GM21576 (cell line): ENCODE results near the gene REV3L.
"Not testable (repeated sequence)": the region's sequence is repeated elsewhere in the genome, so short reads cannot be mapped to it uniquely, and the experiment has no call there.

Source experiments
- ATAC-seq: cut with Tn5 transposase; IDR thresholded peaks from one replicate; pipeline ENCODE4 v1.9.1; 2021; ENCODE audit warnings: mild to moderate bottlenecking, moderate library complexity; ENCODE audit not compliant: unreplicated experiment

The REV3L gene

GRCh38 chr6:111381123-111381522 lies 101.9 kb downstream of the REV3L start:
- ATAC-seq: no peak

- no peak for ATAC-seq
Observed at GRCh38 chr6:111379831-111380230, 103.2 kb downstream of the REV3L start.

DNA sequence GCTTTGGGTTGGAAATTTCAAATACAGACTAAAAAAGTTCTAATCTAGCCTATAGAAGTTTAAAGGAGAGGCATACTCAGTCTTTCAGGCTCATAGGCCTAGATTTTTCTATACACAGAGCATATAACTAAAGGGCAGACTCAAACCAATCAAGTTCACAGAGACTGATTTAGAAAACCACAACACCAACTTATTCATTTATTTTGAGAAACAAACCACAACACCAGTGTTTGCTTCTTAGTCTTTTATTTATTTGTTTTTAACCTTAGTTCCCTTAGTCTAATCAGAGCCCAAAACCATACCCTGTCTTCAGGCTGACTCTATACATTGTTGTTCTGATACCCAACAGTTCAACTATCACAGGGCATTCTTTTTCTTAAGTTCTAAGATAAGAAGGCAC lies 103.7 kb downstream of the REV3L start:
- ATAC-seq: no peak

GRCh38 chr6:111377558-111378120 lies 105.4 kb downstream of the REV3L start:
- no peak for ATAC-seq

GRCh38 chr6:111367393-111368088 lies 115.5 kb downstream of the REV3L start:
- no peak for ATAC-seq

DNA sequence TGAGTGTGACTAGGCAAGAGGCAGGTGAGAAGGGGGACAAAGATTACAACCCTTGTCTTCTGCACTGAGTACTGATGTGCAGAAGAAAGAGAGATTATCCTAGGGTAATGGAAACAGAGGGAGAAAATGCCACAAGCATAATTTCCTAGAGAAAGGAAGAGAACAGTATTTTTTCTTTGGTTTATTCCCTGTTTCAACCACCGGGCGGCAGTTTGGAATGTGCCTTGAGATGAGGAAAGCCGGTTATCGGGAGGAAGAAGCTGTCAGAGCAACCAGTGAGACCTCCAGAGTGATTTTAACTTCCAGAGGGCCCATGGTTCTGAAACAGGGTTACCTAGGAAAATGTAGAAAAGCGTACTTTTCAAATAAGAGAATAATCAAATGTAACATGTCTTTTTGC lies 121.4 kb downstream of the REV3L start:
- no peak for ATAC-seq

DNA sequence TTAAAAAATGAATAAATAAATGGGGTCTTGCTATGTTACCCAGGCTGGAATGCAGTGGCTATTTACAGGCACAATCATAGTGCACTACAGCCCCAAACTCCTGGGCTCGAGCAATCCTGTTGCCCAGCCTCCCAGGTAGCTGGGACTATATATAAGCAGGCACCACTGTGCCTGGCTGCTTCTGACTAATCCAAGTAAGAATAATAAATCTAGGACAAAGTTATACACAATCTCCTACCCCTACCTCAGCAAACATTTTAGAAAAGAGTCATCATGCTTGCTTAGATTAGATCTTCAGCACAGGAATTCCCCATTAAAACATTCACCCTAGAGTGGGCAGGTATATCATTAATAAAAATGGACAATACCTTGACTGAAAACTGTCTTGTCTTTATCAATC lies 124.6 kb downstream of the REV3L start:
- no peak for ATAC-seq

DNA sequence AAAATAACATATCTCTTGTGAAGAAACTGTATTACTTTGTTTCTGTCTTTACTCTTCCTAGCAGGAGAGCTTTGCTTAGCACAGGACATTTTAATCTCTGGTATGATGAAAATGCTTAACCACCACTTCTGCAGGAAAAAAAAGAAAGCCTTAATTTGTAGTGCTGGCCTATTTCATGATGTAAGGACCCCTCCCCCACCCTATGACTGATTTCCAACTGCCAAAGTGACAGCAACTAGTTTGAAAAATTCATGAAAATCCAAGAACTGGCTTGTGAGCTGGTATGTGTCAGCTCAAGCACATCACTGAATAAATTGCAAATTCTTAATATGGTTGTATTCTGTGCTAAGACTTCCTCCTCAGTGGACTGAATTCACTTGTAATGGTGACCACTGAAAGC lies 125.3 kb downstream of the REV3L start:
- no peak for ATAC-seq

GRCh38 chr6:111356551-111356950 lies 126.5 kb downstream of the REV3L start:
- ATAC-seq: no peak

DNA sequence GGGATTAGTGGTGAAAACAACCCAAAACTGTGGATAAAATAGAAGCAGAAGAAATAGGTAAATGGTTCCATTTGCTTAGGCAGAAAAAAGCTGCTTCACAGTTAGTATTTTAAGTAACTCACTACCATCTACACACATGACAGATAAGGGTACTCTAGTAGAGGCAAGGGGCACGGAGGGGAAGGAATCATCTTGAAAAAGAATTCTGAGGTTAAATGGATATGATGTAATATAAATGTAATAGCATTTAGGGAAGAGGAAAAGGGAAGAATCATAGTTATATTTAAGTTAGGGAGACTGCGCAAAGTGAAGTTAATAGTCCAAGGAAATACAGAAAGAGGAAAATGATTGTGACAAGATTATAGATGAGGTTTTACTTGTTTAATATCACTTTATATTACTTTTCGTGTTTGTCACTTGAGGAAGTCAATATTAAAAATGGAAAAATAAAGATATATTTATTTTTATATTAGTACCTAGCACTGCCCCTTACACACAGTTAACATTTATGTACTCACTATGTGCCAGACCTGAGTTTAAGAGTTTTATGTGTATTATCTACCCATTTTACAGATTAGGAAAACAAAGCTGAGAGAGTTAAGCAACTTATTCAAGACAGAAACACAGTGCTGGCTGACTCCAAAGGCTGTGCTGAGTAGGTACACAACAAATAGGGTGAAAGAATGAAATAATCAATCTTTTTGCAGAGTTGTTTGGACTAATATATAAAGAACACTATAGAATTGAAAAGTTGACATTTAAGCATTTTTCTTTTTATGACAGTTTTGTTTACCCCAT lies 128.1 kb downstream of the REV3L start:
- no peak for ATAC-seq

DNA sequence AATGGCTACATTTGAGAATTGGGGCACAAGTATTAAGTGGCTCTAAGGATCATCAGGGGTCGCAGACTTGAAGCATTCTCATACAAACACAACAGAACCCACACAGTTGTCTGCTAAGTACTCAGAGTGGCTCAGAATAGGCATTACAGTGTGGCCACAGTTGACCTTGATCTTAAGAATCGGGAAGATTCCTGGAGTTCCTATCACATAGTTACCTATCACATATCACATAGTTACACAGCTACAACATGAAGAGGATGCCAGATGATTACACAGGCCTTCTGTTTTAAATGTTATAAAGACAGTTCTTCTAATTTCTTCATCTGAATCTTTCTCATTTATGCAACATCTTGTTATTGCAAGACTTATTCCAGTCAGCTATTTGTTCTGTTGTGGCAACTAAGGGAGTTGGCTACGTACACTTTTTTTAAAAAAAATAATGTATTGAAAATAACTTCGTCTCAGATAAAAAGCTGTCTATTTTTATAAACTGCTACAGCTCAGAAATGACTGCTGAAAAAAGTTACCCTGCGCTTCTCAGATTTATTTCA lies 129.0 kb downstream of the REV3L start:
- ATAC-seq: no peak

- ATAC-seq: no peak
Observed at GRCh38 chr6:111347589-111347988, 135.4 kb downstream of the REV3L start.

DNA sequence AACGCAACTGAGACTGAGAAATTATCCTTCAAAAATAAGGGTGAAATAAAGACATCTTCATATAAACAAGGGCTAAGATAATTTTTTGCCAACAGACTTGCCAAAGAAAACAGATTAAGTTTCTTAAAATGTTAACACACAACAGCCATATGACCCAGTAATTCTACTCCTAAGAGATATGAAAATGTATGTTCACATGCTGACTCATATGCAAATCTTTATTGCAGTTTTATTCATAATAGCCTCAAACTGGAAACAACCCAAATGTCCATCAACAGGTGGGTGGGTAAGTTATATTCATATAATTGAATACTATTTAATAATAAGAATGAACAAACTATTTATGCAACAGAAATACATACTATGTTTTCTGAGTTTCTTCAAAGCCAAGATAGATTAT lies 140.1 kb downstream of the REV3L start:
- no peak for ATAC-seq

- peak; percentile 24 for ATAC-seq
Observed at GRCh38 chr6:111339294-111339693, 143.7 kb downstream of the REV3L start.

- peak; percentile 99 for ATAC-seq
Observed at GRCh38 chr6:111338843-111339242, 144.2 kb downstream of the REV3L start.

DNA sequence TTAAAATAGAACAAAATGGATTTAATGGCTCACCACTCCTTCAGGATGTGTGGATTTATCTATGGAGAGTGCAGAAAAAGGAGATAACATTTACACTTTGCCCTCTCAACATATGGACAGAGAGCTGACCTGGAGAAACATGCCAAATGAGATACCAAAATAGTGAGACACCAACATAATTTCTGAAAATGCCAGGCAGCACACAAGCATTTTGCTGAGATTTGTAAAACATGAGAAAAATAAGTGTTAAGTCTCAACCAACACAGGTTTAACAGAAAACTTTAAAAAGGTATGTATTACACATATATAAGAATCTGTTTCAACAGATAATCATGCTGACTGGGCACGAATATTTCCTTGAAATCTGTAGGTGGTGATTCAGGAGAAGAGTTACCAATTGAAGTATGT lies 145.2 kb downstream of the REV3L start:
- ATAC-seq: no peak

DNA sequence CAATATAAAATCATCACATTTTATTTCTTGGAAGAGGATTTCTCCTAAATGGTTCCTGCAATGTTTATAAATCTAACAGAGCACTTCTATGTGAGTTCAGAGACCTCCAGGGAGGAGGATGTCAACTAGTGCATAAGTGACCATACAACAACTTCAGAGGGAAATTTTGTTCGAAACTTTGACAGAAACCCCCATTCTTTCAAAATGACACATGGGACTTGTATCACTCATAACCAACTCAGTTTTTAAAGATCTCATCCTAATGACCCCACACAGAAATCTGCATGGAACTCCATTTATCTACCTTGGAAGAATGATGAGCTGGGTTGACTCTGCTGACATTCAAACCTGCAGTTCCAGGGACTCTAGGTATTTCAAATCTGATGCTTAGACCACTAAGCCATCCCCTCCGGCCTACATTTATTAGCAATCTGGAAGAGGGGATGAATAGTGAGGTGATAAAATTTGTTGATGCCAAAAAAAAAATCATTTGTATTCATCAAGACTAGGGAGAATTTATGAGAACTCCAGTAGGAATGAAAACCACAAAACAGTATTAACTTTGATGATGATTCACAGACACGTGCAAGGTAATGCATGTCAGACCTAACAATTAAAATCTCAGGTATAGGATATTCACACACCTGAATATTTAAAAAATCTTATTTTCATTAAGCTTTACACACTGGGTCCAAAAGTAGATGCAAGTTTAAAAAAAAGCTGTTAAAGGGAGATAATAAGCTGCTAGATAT lies 153.0 kb downstream of the REV3L start:
- ATAC-seq: peak; percentile 66

GRCh38 chr6:111326563-111326962 lies 156.5 kb downstream of the REV3L start:
- no peak for ATAC-seq

- ATAC-seq: no peak
Observed at GRCh38 chr6:111322145-111322544, 160.9 kb downstream of the REV3L start.

- ATAC-seq: not testable (repeated sequence)
Observed at GRCh38 chr6:111307950-111308349, 175.1 kb downstream of the REV3L start.

DNA sequence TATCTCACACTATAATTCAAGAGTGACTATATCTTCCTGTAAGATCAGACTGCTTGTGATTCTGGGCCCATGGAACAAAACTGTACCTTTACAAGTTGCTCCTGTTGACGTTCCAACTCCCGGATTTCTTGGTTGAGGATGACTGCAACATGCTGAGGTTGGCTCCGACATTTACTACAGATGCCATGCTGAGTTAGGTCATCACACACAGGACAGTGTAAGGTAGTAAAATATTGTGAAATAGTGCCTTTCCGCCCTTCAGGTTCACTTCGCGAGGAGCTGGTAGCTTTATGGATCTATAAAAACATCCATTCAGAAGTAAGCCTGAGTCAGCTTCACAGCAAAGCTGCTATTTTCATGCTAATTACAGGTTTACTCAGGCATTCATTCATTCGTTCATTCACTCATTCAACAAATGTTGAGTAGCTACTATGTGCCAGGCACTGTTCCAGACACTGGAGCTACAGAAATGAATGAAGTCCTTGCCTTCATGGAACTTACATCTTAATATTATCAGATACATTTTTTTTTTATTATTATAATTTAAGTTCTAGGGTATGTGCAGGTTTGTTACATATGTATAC lies 175.7 kb downstream of the REV3L start:
- ATAC-seq: no peak
